NB4 (cell line): ENCODE results near the gene NME7.

ENCODE experiments used
- MAX ChIP-seq: IDR thresholded peaks from 2 replicates; pipeline ENCODE4 v1.6.1; 2011; ENCODE audit warnings: low read depth, low read length
- MYC ChIP-seq: IDR thresholded peaks from 2 replicates; pipeline ENCODE4 v1.6.1; 2011; ENCODE audit warnings: low read depth, low read length
- POLR2A ChIP-seq: IDR thresholded peaks from 2 replicates; pipeline ENCODE4 v1.6.1; 2011; ENCODE audit warnings: mild to moderate bottlenecking; ENCODE audit not compliant: insufficient read length; ENCODE audit errors: extremely low read depth
- TF ChIP-seq, protein P1 (sequence below): IDR thresholded peaks from one replicate; pipeline ENCODE4 v1.5.1; 2012; ENCODE audit warnings: low read depth, low read length

DNA sequence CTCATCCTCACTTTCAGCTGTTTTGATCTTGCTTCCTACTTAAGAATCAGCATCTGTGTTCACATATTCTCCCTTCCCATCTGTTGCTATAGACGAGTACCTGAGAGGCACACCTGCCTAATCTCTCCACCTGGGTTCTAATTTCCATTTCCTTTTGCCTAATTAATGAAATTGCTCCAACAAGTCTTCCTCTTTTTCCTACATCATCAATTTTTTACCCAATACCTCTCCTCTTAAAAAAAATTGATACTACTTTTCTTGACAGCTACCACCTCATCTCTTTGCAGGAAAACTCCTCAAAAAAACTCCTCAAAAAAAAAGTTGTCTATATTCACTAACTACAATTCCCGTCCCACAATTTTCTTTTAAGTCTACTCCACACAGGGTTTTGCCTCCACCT lies 71.8 kb downstream of the NME7 start:
- TF ChIP-seq, protein P1, sequence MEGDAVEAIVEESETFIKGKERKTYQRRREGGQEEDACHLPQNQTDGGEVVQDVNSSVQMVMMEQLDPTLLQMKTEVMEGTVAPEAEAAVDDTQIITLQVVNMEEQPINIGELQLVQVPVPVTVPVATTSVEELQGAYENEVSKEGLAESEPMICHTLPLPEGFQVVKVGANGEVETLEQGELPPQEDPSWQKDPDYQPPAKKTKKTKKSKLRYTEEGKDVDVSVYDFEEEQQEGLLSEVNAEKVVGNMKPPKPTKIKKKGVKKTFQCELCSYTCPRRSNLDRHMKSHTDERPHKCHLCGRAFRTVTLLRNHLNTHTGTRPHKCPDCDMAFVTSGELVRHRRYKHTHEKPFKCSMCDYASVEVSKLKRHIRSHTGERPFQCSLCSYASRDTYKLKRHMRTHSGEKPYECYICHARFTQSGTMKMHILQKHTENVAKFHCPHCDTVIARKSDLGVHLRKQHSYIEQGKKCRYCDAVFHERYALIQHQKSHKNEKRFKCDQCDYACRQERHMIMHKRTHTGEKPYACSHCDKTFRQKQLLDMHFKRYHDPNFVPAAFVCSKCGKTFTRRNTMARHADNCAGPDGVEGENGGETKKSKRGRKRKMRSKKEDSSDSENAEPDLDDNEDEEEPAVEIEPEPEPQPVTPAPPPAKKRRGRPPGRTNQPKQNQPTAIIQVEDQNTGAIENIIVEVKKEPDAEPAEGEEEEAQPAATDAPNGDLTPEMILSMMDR: no peak
- TF ChIP-seq POLR2A (no peak), MYC (no peak), MAX (no peak)
